ENCODE measurements around the gene HUS1B.
A peak's percentile ranks its signal among the peaks of the same experiment; 100 is the strongest.
"Not testable (repeated sequence)": the region's sequence is repeated elsewhere in the genome, so short reads cannot be mapped to it uniquely, and the experiment has no call there.

The HUS1B gene

DNA sequence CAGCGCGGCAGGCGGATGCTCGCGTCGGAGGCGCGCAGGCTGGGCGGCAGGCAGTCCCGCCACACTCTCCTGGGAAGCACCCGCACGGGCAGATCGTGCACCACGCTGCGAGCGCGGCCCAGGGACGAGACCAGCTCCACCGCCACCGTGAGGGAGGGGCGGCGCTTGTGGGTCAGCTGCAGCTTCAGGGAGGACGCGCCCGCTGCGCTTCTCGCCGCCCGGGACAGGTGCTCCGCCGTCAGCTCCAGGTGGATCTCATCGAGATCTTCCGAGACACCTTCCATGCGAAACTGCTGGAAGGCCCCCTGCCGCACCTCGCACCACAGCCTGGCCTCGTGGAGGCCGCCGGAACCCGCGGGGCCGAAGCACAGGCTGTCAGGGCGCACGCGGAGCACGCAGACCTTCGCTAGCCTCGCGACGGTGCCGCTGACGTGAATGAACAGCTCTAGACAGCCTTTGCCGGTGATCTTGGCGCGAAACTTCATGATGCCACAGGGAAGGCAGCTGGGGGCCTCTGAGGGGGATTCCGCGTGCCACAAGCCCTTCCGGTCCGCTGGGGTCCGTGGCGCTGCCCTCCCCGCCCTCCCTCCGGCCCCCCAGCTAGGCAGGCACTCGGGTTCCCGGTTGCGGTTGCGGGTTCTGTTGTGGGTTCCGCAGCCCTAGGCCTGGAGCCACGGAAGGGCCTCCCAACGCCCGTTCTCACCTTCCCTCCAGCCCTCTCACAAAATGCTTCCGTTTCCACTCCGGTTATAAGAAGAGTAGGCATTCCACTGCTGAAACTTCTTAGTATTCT is at the start of gene HUS1B:
HUS1B (minus strand) TSS at position 641 of the 793 bp plus-strand sequence; CDS start at position 485, 156 bp downstream.
- DNase-seq (ENCODE audit: low spot score) = no peak

- DNase-seq (ENCODE audit: low spot score) = no peak
Measured at GRCh38 chr6:706146-706545, 49.2 kb upstream of the HUS1B start.

DNA sequence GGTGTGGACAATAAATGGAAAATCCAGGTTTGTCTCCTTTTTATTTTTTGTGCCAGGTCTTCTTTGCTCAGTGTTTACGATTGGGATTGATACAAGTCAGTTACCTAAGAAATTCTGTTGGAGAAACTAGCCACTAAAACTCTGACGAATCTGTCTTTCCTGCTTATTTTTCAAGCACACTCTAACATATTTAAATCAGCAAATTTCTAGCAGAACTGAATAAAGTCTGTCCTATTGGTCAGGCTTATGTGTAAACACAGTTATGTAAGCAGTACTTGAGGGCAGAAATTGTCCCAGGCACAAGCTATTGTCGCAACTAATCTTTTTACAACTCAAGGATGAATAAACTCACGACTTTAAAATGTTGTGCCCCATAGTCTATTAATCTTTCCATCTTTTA is 48.1 kb upstream of the HUS1B start:
- DNase-seq (ENCODE audit: low spot score) = no peak

GRCh38 chr6:704046-704445 is 47.1 kb upstream of the HUS1B start:
- no peak for DNase-seq (ENCODE audit: low spot score)

- no peak for DNase-seq (ENCODE audit: low spot score)
Measured at GRCh38 chr6:703552-703951, 46.7 kb upstream of the HUS1B start.

DNA sequence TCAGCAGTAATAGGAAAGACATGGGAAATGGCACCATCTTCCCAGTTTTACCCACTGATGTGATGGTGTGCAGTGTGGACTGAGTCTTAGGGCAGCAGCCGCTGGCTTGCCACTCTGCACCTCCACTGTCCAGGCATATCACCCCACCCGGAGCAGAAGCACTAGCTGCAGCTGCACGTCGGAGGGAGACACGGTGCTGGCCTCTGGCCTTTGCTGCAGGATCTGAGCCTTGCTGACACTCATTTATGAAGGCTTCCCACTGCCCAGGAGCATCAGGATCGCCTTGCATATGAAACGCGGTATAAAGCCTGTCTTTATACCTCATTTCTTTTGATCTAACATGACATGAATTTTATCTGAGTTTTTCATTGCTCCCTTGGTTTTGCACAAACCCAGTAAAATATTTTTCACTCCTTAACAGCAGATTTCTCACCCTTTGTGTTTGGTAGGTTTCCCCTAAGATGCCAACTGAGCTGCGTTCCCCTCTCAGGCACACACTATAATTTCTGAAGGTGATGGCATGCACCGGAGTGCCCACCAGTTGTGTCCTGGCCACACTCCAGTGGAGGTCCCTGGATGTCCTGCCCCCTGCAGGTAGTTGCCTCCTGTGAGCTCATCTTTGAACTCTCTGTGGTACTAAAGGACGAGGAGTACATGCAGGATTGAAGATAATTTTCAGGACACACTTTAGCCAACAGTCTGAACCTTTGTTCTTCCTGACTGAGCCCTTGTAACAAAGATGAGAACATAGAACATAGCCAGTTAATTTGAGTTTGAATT is 45.0 kb upstream of the HUS1B start:
- no peak for DNase-seq (ENCODE audit: low spot score)

DNA sequence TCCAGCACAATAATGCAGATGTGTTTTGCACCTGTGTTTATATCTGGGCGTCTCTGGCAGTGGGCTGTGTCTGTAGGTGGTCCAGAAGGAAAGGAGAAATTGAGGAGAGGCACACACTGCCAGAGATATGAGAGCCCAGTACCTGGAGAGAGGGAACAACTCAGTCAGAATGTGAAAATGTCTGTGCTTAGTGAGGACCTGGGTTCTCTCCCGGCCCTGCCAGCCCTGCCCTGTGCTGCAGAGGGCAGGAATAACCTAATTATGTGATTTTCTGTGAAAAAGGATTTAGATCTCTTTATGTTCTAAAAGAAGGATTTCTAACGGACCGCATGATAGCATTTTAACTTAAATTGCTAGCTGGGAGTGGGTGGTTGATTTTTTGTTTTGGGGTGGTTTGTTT is 44.3 kb upstream of the HUS1B start:
- DNase-seq (ENCODE audit: low spot score) = no peak

- no peak for DNase-seq (ENCODE audit: low spot score)
Measured at GRCh38 chr6:700490-700889, 43.6 kb upstream of the HUS1B start.

DNA sequence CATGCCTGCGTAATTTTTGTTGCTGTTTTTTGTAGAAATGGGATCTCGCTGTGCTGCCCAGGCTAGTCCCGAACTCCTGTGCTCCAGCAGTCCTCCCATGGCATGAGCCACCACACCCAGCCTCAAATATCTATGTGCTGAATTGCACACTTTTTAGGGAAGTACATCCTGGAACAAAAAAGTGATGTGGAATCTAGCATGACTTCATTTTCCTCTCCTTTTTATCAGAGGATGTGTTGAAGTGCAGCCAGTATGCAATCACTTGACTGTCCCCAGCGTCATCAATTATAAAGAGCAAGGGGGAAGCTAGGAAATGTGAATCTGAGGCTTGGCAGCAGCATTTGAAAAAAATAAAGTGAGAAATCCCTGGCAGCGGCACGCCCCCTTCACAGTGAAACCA is 42.4 kb upstream of the HUS1B start:
- DNase-seq (ENCODE audit: low spot score) = no peak

- not testable (repeated sequence) for DNase-seq (ENCODE audit: low spot score)
Measured at GRCh38 chr6:694431-695126, 37.7 kb upstream of the HUS1B start.

DNA sequence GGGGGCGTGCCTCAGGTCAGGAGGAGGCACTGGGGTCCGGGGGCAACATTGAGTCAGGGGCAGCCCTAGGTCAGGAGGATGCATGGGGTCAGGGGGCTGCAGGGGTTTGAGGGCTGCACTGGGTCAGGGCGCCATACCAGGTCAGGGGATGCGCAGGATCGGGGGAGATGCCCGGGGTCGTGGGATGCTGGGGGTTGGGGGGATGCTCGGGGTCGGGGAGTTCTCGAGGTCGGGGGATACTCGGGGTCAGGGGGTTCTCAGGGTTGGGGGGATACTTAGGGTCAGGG is 36.8 kb upstream of the HUS1B start:
- DNase-seq (ENCODE audit: low spot score) = no peak

DNA sequence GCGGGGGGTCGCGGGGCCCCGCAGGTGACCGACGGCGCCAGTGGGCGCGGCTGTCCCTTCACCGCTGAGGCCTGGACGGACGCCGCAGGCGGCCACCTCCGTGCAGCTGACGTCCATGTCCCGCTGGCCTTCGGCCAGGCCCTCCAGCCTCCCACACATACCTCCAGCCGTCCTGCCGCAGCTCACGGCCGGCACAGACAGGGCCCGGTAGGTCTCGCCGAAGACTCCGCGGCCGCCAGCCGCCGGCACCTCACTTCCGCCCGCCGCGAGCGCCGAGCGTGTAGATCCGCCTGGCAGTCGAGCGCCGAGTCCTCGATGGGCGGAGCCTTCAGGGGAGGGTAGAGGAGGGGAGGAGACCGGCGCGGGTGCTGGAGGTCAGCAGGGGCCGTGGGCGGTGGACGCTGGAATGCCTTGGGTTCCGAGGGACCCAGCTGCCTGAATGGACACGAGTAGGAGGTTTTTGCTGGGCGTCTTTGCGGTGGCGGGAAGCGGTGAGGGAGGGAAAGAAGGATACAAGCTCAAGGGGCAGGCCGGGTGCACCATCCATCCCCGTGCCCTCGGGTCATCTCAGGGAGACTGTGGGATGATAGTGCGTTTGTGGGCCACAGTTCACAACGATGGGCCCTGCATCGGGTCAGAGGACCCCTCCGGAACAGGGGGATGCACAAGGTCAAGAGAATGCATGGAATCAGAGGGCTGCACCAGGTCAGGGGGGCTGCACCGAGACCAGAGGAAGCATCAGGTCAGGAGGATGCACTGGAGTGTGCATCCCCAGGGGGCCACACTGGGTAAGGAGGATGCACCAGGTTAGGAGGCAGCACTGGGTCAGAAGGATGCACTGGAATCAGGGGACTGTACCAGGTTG is 36.2 kb upstream of the HUS1B start, which contains the start of gene EXOC2:
EXOC2 (minus strand) TSS at position 282 of the 865 bp plus-strand sequence. CDS start 55,321 bp downstream, outside the sequence.
- peak; percentile 87 for DNase-seq (ENCODE audit: low spot score)

DNA sequence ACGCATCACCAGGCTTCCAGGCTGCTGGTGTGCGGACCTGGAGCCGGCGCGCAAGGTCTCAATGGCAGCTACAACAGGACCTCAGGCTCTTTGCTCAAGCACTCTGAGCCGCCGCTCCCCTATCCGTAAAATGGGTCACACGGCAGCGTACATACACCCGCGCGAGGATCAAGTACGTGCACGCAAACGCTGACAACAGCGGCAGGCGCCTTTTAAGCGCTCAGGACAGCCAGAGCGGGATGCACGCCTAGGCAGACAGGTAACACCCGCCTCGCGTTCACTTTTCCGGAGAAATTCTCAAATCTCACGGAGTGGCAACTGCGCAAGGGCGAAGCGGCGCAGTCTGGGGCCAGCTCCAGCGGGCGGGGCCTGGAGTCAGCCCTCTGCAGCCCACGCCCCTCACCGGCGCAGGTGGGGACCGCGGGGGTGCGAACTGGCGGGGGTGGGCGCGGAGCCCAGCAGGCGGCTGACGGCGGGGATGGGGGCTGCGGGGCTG is 35.5 kb upstream of the HUS1B start:
- peak; percentile 74 for DNase-seq (ENCODE audit: low spot score)

DNA sequence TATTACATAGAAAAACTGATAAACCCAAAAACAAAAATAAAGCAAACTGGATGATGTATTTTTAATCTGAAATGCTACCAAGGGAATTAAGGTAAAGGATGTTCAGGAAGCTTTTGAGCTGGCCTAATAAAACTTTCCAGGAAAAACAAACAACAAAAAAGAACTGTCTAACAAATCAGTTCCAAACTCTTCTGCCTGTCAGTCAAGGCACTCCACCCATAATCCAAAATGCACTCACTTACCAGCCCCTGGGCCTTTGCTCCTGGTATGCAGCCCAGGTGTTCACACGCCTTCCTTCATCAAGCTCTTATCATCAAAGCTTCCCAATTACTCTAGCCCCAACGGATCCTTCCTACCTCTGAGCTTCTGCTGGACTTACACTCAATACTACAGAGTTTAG is 32.3 kb upstream of the HUS1B start:
- DNase-seq (ENCODE audit: low spot score) = no peak

DNA sequence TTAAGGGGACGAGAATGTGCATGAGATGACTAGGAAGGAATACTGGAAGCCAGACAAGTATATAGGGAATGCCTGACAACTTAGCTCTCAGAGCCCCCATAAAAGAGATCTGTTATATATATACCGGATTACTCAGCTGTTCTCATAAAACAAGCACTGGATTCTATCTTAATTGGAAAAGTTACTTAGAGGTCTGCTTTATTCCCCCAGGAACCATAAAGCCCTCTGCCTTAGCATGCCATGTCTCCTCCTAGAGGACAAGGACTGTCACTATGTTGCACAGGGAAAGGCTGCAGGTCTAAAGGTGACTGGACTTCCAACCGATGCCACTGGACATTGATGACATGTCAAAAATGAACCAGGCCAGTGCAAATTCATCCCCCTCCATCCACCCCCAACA is 29.6 kb upstream of the HUS1B start:
- DNase-seq (ENCODE audit: low spot score) = no peak

- peak; percentile 48 for DNase-seq (ENCODE audit: low spot score)
Measured at GRCh38 chr6:684831-685636, 28.1 kb upstream of the HUS1B start.

DNA sequence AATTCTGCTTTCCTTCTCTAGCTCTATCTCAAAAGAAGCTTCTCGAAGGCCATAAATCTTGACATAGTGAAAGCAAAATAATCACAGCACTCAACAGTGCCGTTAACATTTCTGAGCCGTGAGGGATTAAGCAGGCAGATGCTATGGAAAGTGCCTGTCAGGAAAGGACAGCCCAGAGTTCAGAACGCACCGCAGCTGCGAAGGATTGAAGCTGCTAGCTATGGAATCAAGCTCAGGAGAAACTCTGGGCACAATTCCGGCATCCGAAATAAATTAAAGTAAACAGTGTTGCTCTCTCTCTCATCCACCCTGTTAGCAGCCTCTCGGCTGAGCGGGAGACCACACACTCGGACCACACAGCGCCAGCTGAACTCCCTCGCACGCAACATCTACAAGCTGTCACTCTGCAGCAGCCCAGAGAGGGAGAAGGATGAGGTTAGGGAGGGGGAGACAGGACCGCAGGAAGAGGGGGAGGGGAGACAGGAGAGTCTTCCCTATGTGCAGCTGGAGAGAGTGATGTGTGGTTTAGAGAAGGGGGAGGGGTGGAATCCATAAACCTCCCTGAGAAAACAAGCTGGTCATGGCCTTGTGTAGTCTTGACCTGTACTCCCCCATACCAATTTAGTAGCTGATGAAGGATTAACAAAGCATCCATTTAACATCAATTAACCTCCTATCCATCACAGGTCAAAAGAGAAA is 27.0 kb upstream of the HUS1B start:
- no peak for DNase-seq (ENCODE audit: low spot score)

DNA sequence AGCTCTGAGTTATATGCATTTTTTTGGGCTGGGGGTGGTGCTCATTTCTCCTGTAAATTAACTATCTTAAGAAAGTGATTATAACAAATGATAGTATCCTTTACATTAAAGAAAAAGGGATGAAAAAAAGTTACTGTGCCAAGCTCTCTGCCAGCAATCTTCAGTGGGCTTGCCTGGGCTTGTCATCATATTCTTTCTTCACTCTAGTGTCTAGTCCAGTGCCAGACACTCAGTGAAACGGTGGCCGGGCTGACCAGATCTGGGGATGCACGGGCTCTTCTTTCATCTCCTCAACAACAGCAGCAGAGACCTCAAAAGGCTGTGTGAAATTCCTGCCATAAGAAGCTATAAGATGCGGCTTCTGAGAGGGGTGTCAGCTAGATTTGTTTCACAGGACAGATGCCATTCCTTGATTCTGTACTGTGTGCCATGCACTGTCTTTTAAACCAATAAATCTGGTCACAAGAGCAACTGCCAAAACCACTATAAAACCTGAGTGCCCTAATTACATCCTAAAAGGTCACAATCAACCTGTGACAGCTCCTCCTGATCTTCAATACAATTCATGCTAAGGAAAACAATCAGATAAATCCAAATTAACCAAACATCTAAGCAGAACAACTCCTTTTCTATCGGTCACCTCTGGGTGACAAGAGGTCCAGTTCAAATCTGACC is 23.9 kb upstream of the HUS1B start:
- no peak for DNase-seq (ENCODE audit: low spot score)

DNA sequence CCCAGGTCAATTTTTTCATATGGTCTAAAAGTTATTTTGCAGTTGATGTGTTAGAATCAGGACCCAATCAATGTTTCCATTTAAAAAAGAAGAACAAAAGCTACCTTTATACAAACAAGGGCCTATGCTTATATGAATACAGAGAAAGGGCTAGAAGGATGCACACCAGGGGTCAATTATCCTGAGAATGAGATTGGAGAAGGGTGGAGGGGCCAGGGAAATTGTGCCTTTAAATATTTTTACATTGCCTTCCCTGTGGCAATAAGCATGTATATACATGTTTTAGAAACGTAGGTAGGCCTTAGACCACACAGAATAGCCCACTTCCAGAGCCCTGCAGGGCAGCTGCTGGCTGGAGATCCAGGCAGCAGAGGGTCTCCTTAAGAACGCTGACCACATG is 23.4 kb upstream of the HUS1B start:
- no peak for DNase-seq (ENCODE audit: low spot score)

- DNase-seq (ENCODE audit: low spot score) = no peak
Measured at GRCh38 chr6:679282-679681, 22.4 kb upstream of the HUS1B start.
